Panc1 (cell line): ENCODE data around the gene PPP1R15A.

Experiments
- CTCF ChIP-seq: fragments of 450-650 bp; IDR thresholded peaks from 2 replicates; pipeline ENCODE4 v1.5.1; 2017; ENCODE audit warnings: mild to moderate bottlenecking
- REST ChIP-seq, 2 experiments: IDR thresholded peaks; 2 replicates each; pipeline ENCODE4 v1.6.1; 2011 to 2012; ENCODE audit warnings: low read depth in 2 of 2, control low read depth in 1 of 2, low read length in 1 of 2, mild to moderate bottlenecking in 1 of 2, moderate library complexity in 1 of 2; ENCODE audit not compliant: insufficient read depth in 1 of 2
- SIN3A ChIP-seq: IDR thresholded peaks from 2 replicates; pipeline ENCODE4 v1.6.1; 2012; ENCODE audit warnings: low read depth, mild to moderate bottlenecking, low read length, moderate library complexity, borderline replicate concordance; ENCODE audit not compliant: insufficient read depth

GRCh38 chr19:48854103-48854502 lies 18.1 kb upstream of the PPP1R15A start:
- no peak for TF ChIP-seq REST (IDR thresholded peaks at IDR 0.05; ENCODE audit: insufficient read depth in 1 of 2, low read depth in 2 of 2, low read length in 1 of 2)
- TF ChIP-seq SIN3A: no peak
- TF ChIP-seq CTCF: no peak
